GM12878 (cell line): Measurements from ENCODE around the gene ACSL1. TPM values are rescaled to one million over a fixed set of nuclear protein-coding genes. Genes with fewer than 3 reads are reported as not detected.

Experiments
- ATAC-seq: fragments of 200-7000 bp; cut with Tn5 transposase; 3 replicates; pipeline ENCODE4 v1.9.1; 2020; ENCODE audit warnings: mild to moderate bottlenecking, moderate library complexity
- BruUV-seq: library from RNA; stranded (reverse); fragments of 400-500 nt; replicated peaks from 2 replicates; lab custom pipeline; 2021; lab: Mats Ljungman, UMichigan
- CTCF ChIA-PET: fragments of 300-600 bp; sonication (Branson Sonifier 250); formaldehyde crosslinking; extraction: SDS; loops from one replicate; lab custom pipeline; 2021; ENCODE audit warnings: inconsistent platforms; lab: Yijun Ruan, JAX
- POLR2A ChIA-PET: fragments of 350-600 bp; formaldehyde crosslinking; extraction: SDS; loops from one replicate; lab custom pipeline; 2021; ENCODE audit warnings: inconsistent platforms; lab: Charles Lee
- RAD21 ChIA-PET: fragments of 300-600 bp; sonication (Branson Sonifier 250); formaldehyde crosslinking; loops from one replicate; lab custom pipeline; 2023; ENCODE audit warnings: antibody characterized with exemption; ENCODE audit not compliant: unreplicated experiment; lab: Charles Lee
- SMC1A ChIA-PET: fragments of 300-600 bp; sonication (Branson Sonifier 250); formaldehyde crosslinking; loops from one replicate; lab custom pipeline; 2023; ENCODE audit not compliant: unreplicated experiment, uncharacterized antibody; lab: Charles Lee
- DNase-seq: peaks from one replicate; pipeline ENCODE4 v3.0.0-alpha.2; 2011; ENCODE audit warnings: low read depth, low spot score
- FAIRE-seq: peaks from 3 replicates; lab custom pipeline; 2011; peaks lifted over from hg19 to GRCh38; lab: Jason Lieb, UNC
- H2AFZ ChIP-seq: 2 replicates; pipeline ENCODE4 v1.6.0; 2011; ENCODE audit warnings: low read depth, low read length, control low read depth; ENCODE audit not compliant: control insufficient read depth
- H3K27ac ChIP-seq: 2 replicates; pipeline ENCODE4 v1.5.1; 2011; ENCODE audit warnings: control low read depth; ENCODE audit not compliant: control insufficient read depth, insufficient read depth
- H3K27me3 ChIP-seq, 2 experiments: replicated peaks in 1 of 2; 2 replicates each; pipeline versions ENCODE4 v1.6.0 to v1.6.1; 2011; ENCODE audit warnings: low read length in 1 of 2; ENCODE audit not compliant: control insufficient read depth in 2 of 2, insufficient read depth in 2 of 2
- H3K36me3 ChIP-seq, 2 experiments: 2 replicates each; pipeline ENCODE4 v1.5.1; 2011; ENCODE audit warnings: low read length in 1 of 2; ENCODE audit not compliant: control insufficient read depth in 2 of 2, insufficient read depth in 2 of 2
- H3K4me1 ChIP-seq: 2 replicates; pipeline ENCODE4 v1.6.1; 2011; ENCODE audit warnings: mild to moderate bottlenecking, low read length, moderate library complexity, mixed read lengths; ENCODE audit not compliant: control insufficient read depth, insufficient read depth
- H3K4me2 ChIP-seq: 2 replicates; pipeline ENCODE4 v1.6.0; 2011; ENCODE audit warnings: control low read depth; ENCODE audit not compliant: control insufficient read depth, insufficient read depth
- H3K4me3 ChIP-seq: fragments of 200-600 bp; sonication (generic); 2 replicates; pipeline ENCODE4 v1.5.1; 2016
- H3K79me2 ChIP-seq: 2 replicates; pipeline ENCODE4 v1.6.0; 2011; ENCODE audit warnings: low read length; ENCODE audit not compliant: control insufficient read depth, insufficient read depth
- H3K9ac ChIP-seq: 2 replicates; pipeline ENCODE4 v1.8.0; 2011; ENCODE audit warnings: low read length, control low read depth, mixed read lengths; ENCODE audit not compliant: control insufficient read depth, insufficient read depth
- H3K9me3 ChIP-seq: replicated peaks from 3 replicates; pipeline ENCODE4 v1.5.1; 2011; ENCODE audit warnings: mild to moderate bottlenecking, low read length; ENCODE audit not compliant: control insufficient read depth, insufficient read depth
- H4K20me1 ChIP-seq: 2 replicates; pipeline ENCODE4 v1.6.0; 2011; ENCODE audit not compliant: control insufficient read depth, insufficient read depth
- ATF2 ChIP-seq: IDR thresholded peaks from 2 replicates; pipeline ENCODE4 v1.6.1; 2012; ENCODE audit warnings: low read length, inconsistent platforms
- BCLAF1 ChIP-seq: fragments of 450-650 bp; IDR thresholded peaks from 2 replicates; pipeline ENCODE4 v1.6.1; 2017; ENCODE audit warnings: antibody characterized with exemption, mild to moderate bottlenecking, moderate library complexity
- BHLHE40 ChIP-seq, 2 experiments: fragments of 450-650 bp in 1 of 2; IDR thresholded peaks; 2 replicates each; pipeline ENCODE4 v1.6.1; 2011 to 2017; ENCODE audit warnings: low read depth in 2 of 2, borderline replicate concordance in 1 of 2, improper control_type of control experiment in 1 of 2, low read length in 1 of 2, mild to moderate bottlenecking in 1 of 2
- CREB1 ChIP-seq: IDR thresholded peaks from 2 replicates; pipeline ENCODE4 v1.6.1; 2012; ENCODE audit warnings: low read depth, mild to moderate bottlenecking, inconsistent platforms
- GATAD2B ChIP-seq: fragments of 450-650 bp; conservative IDR thresholded peaks from 2 replicates; pipeline ENCODE4 v1.6.1; 2017; ENCODE audit warnings: low read depth, mild to moderate bottlenecking, moderate library complexity
- HCFC1 ChIP-seq: fragments of 150-350 bp; IDR thresholded peaks from 2 replicates; pipeline ENCODE4 v1.6.1; 2014; ENCODE audit warnings: low read length
- IRF5 ChIP-seq: fragments of 450-650 bp; IDR thresholded peaks from 2 replicates; pipeline ENCODE4 v1.6.1; 2017; ENCODE audit warnings: borderline replicate concordance
- KAT2A ChIP-seq: conservative IDR thresholded peaks from 2 replicates; pipeline ENCODE4 v1.6.1; 2011; ENCODE audit warnings: low read depth, low read length; ENCODE audit not compliant: control insufficient read depth
- PKNOX1 ChIP-seq: fragments of 450-650 bp; IDR thresholded peaks from 2 replicates; pipeline ENCODE4 v1.6.1; 2016; ENCODE audit warnings: mild to moderate bottlenecking
- SIX5 ChIP-seq: IDR thresholded peaks from 2 replicates; pipeline ENCODE4 v1.6.1; 2011; ENCODE audit warnings: mild to moderate bottlenecking, low read depth, low read length, moderate library complexity; ENCODE audit not compliant: severe bottlenecking
- SMAD1 ChIP-seq: fragments of 450-650 bp; IDR thresholded peaks from 2 replicates; pipeline ENCODE4 v1.6.1; 2018; ENCODE audit warnings: mild to moderate bottlenecking, low read depth; ENCODE audit not compliant: partially characterized antibody
- SRF ChIP-seq, 2 experiments: IDR thresholded peaks; 2 replicates each; pipeline ENCODE4 v1.6.1; 2011; ENCODE audit warnings: low read depth in 2 of 2, low read length in 2 of 2, mild to moderate bottlenecking in 1 of 2, moderate library complexity in 1 of 2
- TCF7 ChIP-seq: IDR thresholded peaks from 2 replicates; pipeline ENCODE4 v1.6.1; 2014; ENCODE audit warnings: antibody characterized with exemption, borderline replicate concordance
- ZNF207 ChIP-seq: fragments of 450-650 bp; IDR thresholded peaks from 2 replicates; pipeline ENCODE4 v1.6.1; 2014; ENCODE audit warnings: antibody characterized with exemption, mild to moderate bottlenecking, borderline replicate concordance
- WGBS: methylation state at CpG from one replicate; pipeline ENCODE4 v1.1.6; 2016; ENCODE audit warnings: low lambda C conversion rate; ENCODE audit not compliant: insufficient replicate concordance, insufficient coverage; ENCODE audit errors: missing lambda C conversion rate; 5-methylcytosine and 5-hydroxymethylcytosine counted together
- in situ Hi-C: fragments of 300-500 bp; cut with MboI; formaldehyde crosslinking; loops from 9 replicates; pipeline ENCODE4 v1.14.3; 2018; ENCODE audit warnings: mixed read lengths
- intact Hi-C: fragments of 100-400 bp; cut with micrococcal nuclease; formaldehyde crosslinking; loops from one replicate; pipeline ENCODE4 v1.14.2; 2022; ENCODE audit not compliant: unreplicated experiment
- polyA plus RNA-seq, 11 experiments: library from polyadenylated mRNA; depleted of rRNA in 4 of 11; unstranded in 6 of 11; stranded (reverse) in 5 of 11; fragments of >200 nt; fragmentation: Nextera tagmentation in 4 of 11; fragmentation: Illumina TruSeq in 1 of 11; extraction: Ambion mirVana in 4 of 11; extraction: Trizol in 1 of 11; gene quantifications; 1 replicate in 1 of 11; 2 replicates in 10 of 11; pipeline versions ENCODE4 v1.2.1 to v1.2.3, GENCODE V29; 2011 to 2016; ENCODE audit warnings: inconsistent platforms in 2 of 11, missing spikeins in 2 of 11, low read depth in 1 of 11
- total RNA-seq, 4 experiments: library from RNA; depleted of rRNA in 3 of 4; stranded (reverse); fragments of >200 nt in 3 of 4; fragmentation: Illumina TruSeq in 1 of 4; extraction: Trizol in 1 of 4; gene quantifications; 2 replicates each; pipeline versions ENCODE4 v1.2.1 to v1.2.3, GENCODE V29; 2013 to 2021

ACSL1 gene
- total and polyA plus RNA-seq, 10 of the 15 experiments (the other 5 are each of a cell fraction or from before 2014, with no cell fraction given): 30.7 to 68.1 (median 58.7) TPM

DNA sequence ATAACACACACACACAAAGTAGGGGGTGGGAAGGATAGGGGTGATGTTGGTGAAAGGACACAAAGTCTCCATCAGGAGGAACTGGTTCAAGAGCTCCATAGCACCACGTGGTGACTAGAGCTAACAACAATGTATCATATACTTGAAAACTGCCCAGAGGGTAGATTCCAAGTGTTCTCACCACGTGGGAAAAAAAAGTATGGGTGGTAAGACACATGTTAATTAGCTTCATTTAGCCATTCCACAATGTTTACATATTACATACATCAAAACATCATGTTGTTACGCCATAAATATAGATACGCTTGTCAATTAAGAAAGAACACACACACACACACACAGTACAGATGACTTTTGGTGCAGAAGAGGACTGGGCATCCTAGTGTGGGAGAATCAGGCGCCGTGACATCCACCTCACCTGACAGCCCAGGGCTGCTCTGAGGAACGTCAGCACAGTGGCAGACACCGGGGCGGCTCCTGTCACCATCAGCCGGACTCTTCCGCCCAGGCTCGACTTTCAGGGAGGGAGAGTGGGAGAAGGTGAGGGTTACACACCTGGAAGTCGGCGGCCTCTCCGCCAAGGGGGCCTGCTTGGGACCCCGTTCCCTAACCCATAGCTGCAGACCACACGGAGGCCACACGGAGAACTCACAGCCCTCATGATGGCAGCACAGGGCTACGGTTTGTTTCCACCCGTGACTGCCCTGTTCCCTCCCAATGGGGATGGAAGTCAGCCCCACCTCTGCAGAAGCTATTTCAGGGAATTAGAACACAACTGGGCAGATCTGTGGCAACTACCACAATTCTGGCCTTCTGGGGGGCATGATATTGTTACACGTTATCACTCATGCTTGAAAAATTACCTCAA, 60.1 kb downstream of the ACSL1 start (continued):
- TF ChIP-seq BCLAF1: no peak
- TF ChIP-seq, all 136 proteins: peak for 0

DNA sequence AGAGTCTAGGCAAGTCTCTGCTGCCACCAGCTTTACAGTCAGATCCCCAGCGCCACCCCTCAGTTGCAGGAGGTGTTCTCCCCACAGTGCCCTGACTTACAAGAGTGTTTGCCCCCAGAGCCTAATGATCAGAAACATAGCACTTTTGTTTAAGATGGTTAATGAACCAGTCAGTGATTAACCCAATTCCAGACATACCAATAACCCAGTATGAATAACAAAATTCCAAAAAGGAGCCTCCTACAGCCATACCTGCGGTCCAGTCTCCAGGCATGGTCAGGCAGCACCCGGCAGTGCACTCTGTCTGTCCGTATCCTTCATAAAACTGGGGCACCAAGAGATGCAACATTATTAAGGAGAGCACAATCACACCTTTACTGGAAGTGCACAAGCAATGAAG, 61.2 kb downstream of the ACSL1 start:
- peaks cover 34 to 44% of the 10 kb centered on the region in 2 experiments for H3K36me3 ChIP-seq
- RAD21 ChIA-PET: no interaction called here
- in situ Hi-C loops: no loop called here
- no peak overlapping the region for H3K9ac ChIP-seq
- no peak overlapping the region for H3K27ac ChIP-seq
- POLR2A ChIA-PET: no interaction called here
- intact Hi-C loops: no loop called here
- no TSS peak for BruUV-seq
- peaks cover 5% of the 10 kb centered on the region for H3K4me1 ChIP-seq
- no peak overlapping the region for H3K4me2 ChIP-seq
- no peaks in the 10 kb centered on the region for H3K9me3 ChIP-seq
- CTCF ChIA-PET: interaction anchor here (0.8 kb wide), 1 partner anchor 142 kb away, joined by 3 read pairs; no protein-coding TSS in a partner anchor
- no peak for DNase-seq
- no peaks in the 10 kb centered on the region for H4K20me1 ChIP-seq
- no peak overlapping the region for H3K4me3 ChIP-seq
- no peak for FAIRE-seq
- no peaks in the 10 kb centered on the region for H3K27me3 ChIP-seq
- H2AFZ ChIP-seq: no peak overlapping the region
- WGBS: 89% methylated on average over 4 of the region's 4 CpGs
- ATAC-seq: no peak
- SMC1A ChIA-PET: no interaction called here
- H3K79me2 ChIP-seq: no peaks in the 10 kb centered on the region
- no peak for TF ChIP-seq ZNF207
- TF ChIP-seq SMAD1: no peak
- no peak for TF ChIP-seq BHLHE40 (IDR thresholded peaks at IDR 0.05; ENCODE audit: borderline replicate concordance in 1 of 2, low read depth in 2 of 2, low read length in 1 of 2)
- no peak for TF ChIP-seq SRF (IDR thresholded peaks at IDR 0.05; ENCODE audit: low read depth in 2 of 2, low read length in 2 of 2)
- TF ChIP-seq GATAD2B: no peak
- no peak for TF ChIP-seq IRF5
- no peak for TF ChIP-seq KAT2A
- TF ChIP-seq SIX5: no peak
- TF ChIP-seq TCF7: no peak
- no peak for TF ChIP-seq HCFC1
- no peak for TF ChIP-seq CREB1
- TF ChIP-seq ATF2: no peak
- TF ChIP-seq PKNOX1: no peak
